ENCODE measurements around the gene TYROBP.

- TF ChIP-seq, protein P1, sequence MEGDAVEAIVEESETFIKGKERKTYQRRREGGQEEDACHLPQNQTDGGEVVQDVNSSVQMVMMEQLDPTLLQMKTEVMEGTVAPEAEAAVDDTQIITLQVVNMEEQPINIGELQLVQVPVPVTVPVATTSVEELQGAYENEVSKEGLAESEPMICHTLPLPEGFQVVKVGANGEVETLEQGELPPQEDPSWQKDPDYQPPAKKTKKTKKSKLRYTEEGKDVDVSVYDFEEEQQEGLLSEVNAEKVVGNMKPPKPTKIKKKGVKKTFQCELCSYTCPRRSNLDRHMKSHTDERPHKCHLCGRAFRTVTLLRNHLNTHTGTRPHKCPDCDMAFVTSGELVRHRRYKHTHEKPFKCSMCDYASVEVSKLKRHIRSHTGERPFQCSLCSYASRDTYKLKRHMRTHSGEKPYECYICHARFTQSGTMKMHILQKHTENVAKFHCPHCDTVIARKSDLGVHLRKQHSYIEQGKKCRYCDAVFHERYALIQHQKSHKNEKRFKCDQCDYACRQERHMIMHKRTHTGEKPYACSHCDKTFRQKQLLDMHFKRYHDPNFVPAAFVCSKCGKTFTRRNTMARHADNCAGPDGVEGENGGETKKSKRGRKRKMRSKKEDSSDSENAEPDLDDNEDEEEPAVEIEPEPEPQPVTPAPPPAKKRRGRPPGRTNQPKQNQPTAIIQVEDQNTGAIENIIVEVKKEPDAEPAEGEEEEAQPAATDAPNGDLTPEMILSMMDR (conservative IDR thresholded peaks at IDR 0.05 in 1 of 2, IDR thresholded peaks at IDR 0.05 in 1 of 2; ENCODE audit: extremely low read depth in 1 of 2, insufficient read depth in 1 of 2, low read depth in 1 of 2, low read length in 2 of 2): no peak
- TF ChIP-seq EZH2 (IDR thresholded peaks at IDR 0.05; ENCODE audit: borderline replicate concordance, low read length): no peak
These were observed 48.0 kb upstream of the TYROBP start for GRCh38 chr19:35955881-35956634.
